Fibroblast of skin of scalp (primary cell): ENCODE results near the gene PTPRN2.
A peak's percentile ranks its signal among the peaks of the same experiment; 100 is the strongest.
"Not testable (repeated sequence)": the region's sequence is repeated elsewhere in the genome, so short reads cannot be mapped to it uniquely, and the experiment has no call there.

Experiments used
- DNase-seq: peaks from one replicate; pipeline ENCODE4 v3.0.0-alpha.2; 2013

PTPRN2 gene

GRCh38 chr7:158508802-158509385, 78.7 kb downstream of the PTPRN2 start:
- no peak for DNase-seq

DNA sequence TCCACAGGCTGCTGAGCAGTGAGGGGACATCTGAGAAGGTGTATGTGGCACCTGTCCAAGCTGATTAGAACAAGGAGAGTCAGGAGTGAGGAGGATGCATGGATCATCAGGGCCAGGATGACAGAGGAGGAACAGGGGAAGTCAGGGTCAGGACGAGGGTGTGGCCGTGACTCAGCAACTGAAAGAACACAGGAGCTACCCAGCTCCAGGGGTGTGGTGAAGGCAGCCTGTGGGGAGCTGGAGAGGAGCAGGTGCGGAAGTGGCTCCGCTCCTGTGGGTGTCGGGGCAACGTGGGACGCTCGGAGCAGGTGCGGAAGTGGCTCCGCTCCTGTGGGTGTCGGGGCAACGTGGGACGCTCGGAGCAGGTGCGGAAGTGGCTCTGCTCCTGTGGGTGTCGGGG, 79.3 kb downstream of the PTPRN2 start:
- not testable (repeated sequence) for DNase-seq

DNA sequence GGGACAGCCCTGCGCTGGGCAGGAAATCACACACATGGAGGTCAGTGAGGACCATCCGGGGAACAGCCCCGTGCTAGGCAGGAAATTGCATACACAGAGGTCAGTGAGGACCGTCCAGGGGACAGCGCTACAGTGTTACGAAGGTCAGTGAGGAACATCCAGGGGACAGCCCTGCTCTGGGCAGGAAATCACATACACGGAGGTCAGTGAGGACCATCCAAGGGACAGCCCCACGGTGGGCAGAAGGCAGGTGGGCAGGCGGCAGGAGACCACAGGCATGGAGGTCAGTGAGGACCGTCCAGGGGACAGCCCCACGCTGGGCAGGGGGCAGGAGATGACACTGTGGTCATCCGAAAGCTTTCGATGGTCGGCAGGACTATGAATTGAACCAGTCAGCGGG, 79.7 kb downstream of the PTPRN2 start:
- DNase-seq = no peak

- not testable (repeated sequence) for DNase-seq
Observed at GRCh38 chr7:158507175-158507574, 80.4 kb downstream of the PTPRN2 start.

GRCh38 chr7:158506626-158507025, 81.0 kb downstream of the PTPRN2 start:
- DNase-seq = no peak

- DNase-seq = no peak
Observed at GRCh38 chr7:158505683-158506082, 81.9 kb downstream of the PTPRN2 start.

- no peak for DNase-seq
Observed at GRCh38 chr7:158502068-158502750, 85.4 kb downstream of the PTPRN2 start.

- DNase-seq = no peak
Observed at GRCh38 chr7:158501393-158502067, 86.1 kb downstream of the PTPRN2 start.

DNA sequence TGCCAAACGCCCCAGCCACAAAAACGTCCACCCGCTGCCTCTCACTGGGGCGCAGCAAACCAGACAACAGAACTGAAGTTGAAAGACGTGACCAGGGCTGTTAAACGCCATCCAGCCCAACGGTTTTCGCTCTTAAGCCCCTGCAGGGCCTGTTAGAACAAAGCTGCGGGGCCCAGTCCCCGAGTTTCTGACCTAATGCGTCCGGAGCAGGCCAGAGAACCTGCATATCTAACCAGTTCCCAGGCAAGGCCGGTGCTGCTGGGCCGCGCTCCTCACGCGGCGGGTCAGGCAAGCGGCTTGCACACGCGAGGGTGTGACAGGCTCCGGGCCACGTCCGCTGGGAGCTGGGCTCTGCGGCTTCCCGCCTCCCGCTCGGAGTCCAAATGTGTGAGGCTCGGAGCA, 87.0 kb downstream of the PTPRN2 start:
- no peak for DNase-seq

DNA sequence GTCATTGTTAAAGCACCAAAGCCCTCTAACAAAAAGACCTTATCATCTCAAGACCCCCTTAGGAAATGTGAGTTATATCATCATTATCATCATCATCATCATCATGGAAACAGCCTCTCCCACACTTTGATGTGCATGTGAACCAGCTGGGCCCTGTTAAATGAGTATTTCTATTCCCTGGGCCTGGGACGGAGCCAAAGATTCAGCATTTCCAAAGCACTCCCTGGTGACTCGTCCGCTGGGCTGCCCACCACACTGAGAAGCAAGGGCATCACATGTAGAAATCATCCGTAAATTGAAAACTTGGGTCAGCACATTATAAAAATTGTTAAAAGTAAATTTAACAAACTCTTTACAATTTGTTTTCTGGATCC, 88.6 kb downstream of the PTPRN2 start:
- peak; percentile 12 for DNase-seq

DNA sequence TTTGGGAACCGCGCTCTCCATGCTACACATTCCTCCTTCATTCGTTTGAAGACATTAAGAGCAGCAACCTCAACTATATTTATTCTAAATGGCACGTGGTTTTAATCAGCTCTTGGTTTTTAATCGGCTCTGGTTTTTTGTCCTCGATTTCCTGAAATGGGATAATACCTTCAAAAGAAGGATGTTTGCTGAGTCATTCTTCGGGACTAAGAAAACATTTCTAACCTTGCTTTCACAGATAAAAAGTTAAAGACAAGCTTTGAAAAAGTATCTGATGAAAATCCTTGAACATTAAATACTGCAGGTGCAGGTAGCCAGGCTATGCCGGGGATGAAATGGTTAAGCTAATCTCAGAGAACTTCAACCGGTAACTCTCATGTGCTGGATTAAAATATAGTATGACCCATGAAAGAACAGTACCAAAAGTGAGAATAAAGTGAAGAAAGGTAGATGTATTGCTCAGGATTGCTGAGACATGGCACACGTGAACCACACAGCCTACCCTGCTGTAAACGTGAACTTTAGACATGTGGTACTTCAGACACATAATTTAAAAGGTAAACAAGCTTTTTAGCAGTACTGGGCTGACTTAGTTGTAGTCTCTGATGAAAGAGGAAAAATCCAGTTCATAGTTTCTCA, 89.1 kb downstream of the PTPRN2 start:
- no peak for DNase-seq

GRCh38 chr7:158497627-158498026, 90.0 kb downstream of the PTPRN2 start:
- DNase-seq = no peak

GRCh38 chr7:158495786-158496185, 91.8 kb downstream of the PTPRN2 start:
- DNase-seq = peak; percentile 11

DNA sequence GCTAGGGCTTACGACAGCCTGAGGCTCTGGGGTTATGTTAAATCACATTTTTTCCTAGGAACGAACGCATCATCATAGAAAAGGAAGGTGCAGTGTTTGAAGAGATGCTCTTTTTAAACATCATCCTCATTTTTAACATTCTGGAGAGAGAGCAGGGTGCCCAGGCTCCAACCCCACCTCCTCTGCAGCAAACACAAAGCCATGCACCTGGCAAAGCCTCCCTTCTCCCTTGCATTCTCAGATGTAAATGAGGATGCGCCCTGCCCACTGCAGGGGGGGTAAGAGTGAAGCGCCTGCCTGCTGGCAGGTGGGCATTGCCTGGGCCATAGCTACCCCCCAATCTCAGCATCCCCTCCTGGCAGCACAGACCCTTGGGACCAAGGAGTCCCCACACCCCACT, 92.4 kb downstream of the PTPRN2 start:
- DNase-seq = no peak

DNA sequence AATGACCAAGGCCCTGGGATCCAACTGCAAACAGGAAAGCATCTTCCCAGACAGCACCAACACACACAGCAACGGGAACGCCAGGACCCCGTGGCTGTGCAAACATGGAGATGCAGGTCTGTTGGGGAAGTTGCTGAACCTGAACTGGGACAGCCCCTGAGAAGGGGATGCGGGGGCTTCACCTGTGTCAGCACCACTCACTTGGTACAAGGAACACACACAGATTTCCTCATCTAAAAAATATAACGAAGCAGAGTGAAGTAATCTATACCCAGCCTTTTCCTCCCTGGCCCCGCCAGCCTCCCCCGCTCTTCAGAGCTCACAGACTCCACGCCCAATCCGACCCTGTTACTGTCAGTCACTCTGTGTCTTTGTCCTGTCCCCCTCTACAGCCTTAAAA, 93.0 kb downstream of the PTPRN2 start:
- no peak for DNase-seq

DNA sequence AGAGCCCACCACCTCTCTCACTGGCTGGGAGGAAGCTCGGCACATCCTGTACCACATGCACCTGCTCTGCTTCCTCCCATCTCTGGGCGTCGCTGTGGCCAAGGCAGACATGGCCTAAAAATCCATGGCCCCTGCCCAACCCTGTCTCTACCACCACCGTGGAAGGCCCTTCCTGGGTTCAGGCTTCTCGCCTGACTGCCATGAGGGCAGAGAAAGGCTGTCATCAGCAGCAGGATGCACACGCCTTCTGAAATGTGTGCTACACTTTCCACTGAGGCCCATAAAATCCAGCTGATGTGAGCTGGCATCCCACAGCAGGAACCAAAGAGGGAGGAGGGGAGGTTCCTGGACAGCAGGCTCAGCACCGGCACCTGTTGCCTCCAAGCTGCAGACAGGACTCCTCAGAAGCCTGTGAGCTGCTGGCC, 93.4 kb downstream of the PTPRN2 start:
- no peak for DNase-seq

DNA sequence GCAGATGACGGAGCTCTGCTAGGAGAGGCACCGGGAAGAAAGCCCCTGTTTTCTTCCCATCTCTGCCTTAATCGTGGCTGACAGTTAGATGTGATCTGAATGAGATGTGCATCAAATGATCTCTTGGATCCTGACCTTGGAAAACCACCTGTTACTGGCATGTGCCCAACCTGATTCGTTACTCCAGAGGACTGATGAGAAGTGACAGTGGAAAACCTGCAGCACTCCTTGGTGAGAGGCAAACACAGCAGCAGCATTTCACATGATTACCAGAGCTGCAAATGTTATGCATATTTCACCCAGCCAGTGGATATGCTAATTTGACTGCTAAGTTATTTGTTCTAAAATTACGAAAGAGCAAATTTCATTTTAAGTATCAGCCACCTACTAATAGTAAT, 95.3 kb downstream of the PTPRN2 start:
- DNase-seq = no peak

DNA sequence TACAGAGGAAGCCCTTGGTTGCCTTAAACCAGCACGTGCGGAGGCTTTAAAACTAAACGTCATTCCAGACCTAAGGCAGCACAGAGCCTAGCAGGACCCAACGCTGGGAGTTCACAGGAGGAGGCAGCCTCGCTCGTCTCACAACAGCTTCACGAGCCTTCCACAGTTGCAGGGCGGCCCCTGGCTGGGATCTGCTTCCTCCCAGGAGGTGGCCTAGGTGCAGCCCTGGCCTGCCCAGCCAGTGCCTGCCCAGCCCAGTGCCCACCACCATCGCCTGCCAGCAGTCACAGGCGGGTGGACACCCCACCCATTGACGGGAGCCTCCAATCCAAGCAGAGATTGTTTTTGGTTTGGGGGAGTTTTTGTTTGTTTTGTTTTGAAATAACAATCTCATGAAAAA, 96.5 kb downstream of the PTPRN2 start:
- no peak for DNase-seq

GRCh38 chr7:158490171-158490782, 97.3 kb downstream of the PTPRN2 start:
- no peak for DNase-seq

DNA sequence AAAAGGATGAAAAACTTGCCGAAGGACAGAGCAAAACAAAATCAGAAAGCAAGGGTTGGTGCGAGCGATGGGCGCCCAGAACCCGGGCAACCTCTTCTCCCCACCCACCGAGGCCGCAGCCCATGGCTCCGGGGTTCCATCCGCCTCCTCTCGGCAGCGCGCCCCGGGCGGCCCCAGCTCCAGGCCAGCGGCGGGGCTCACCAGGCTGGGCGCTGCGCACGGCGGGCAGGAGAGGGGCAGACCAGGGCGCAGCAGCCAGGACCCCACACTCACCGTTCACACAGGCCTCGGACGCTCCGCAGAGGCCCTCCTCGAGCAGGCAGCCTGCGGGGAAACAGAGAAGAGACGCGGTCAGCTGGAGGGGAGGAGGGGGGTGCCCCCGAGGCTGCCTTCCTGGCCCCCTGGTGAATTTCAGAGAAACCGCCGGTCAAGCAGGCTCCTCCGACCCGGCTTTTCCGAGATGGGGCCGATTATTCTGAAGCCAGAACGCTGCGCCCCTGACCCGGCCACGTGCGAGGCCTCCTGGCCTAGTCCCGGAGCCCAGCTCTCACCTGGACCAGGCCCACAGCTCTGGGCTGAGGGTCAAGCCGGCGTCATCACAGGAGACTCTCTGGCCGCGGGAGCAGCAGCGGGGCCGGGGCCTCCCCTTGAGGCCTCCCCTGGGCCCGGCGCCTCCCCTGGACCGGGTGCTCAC, 98.0 kb downstream of the PTPRN2 start:
- DNase-seq = no peak

DNA sequence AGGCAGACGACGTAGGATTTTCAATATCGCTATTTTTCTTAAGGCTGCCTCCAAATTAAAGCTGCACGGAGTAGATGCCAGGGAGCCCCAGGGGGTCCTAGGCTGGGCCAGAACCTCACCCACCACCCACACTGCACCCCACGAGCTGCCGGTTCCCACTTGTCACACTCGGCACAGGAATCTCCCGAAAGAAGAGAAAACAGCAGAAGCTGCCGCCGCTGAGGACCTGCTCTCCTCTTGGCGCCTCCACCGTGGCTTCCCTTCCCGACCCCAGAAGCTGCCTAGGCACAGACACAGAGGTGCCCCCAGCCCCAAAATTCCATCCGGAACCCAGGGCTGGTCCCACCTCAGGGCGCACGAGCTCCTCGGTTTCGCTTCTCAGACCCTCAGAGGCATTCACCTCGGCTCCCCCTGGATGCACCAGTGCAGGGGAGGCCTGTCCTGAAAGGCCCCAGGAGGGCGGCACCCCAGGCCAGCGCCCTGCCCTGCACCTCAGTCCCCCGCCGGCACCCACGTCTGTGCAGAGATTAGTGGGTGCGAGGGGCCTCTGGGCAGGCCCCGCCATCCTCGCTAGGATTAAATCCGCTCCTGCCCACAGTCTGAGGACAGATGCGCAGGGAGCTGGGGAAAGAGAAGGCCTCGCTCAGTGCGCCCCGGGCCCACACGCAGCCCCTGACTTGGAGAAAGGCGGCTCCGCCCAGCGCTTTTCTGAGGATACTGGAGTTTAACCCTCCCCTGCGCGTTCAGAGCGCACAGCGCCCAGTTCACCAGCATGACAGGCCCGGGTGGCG, 99.2 kb downstream of the PTPRN2 start:
- DNase-seq = no peak
